PC-3 (cell line): Measurements from ENCODE around the gene ELK4. TPM values are rescaled to one million over a fixed set of nuclear protein-coding genes. Genes with fewer than 3 reads are reported as not detected.

Experiments used
- ATAC-seq: fragments of 200-7000 bp; cut with Tn5 transposase; 2 replicates; pipeline ENCODE4 v1.9.1; 2020; ENCODE audit warnings: mild to moderate bottlenecking, moderate library complexity
- BruUV-seq: library from RNA; stranded (reverse); fragments of 400-500 nt; replicated peaks from 2 replicates; lab custom pipeline; 2021; lab: Mats Ljungman, UMichigan
- CTCF ChIA-PET: fragments of 300-600 bp; sonication (Branson Sonifier 250); formaldehyde crosslinking; loops from one replicate; lab custom pipeline; 2022; ENCODE audit warnings: antibody characterized with exemption; lab: Charles Lee
- POLR2A ChIA-PET: fragments of 300-600 bp; sonication (Branson Sonifier 250); formaldehyde crosslinking; loops from one replicate; lab custom pipeline; 2022; ENCODE audit warnings: antibody characterized with exemption; ENCODE audit not compliant: unreplicated experiment; lab: Charles Lee
- DNase-seq: peaks from one replicate; pipeline ENCODE4 v3.0.0-alpha.2; 2015
- H2AFZ ChIP-seq: fragments of 300-600 bp; sonication (generic); 2 replicates; pipeline ENCODE4 v1.6.0; 2016; ENCODE audit warnings: antibody characterized with exemption, low read length
- H3F3A ChIP-seq: fragments of 300-600 bp; sonication (generic); one replicate; pipeline ENCODE4 v1.6.0; 2017; ENCODE audit warnings: antibody characterized with exemption, low read length, control low read depth, mild to moderate bottlenecking; ENCODE audit not compliant: unreplicated experiment
- H3K27ac ChIP-seq: fragments of 300-600 bp; sonication (generic); 2 replicates; pipeline ENCODE4 v1.5.1; 2016; ENCODE audit warnings: mild to moderate bottlenecking, low read length
- H3K27me3 ChIP-seq: fragments of 300-600 bp; sonication (generic); 2 replicates; pipeline ENCODE4 v1.6.1; 2016; ENCODE audit warnings: low read length, mixed read lengths
- H3K36me3 ChIP-seq: fragments of 300-600 bp; sonication (generic); 2 replicates; pipeline ENCODE4 v1.6.1; 2016; ENCODE audit warnings: low read depth, mixed run types, low read length, mixed read lengths
- H3K4me1 ChIP-seq: fragments of 300-600 bp; sonication (generic); 2 replicates; pipeline ENCODE4 v1.5.1; 2016; ENCODE audit warnings: low read length; ENCODE audit not compliant: insufficient read depth
- H3K4me2 ChIP-seq: fragments of 300-600 bp; sonication (generic); 2 replicates; pipeline ENCODE4 v1.6.0; 2016; ENCODE audit warnings: low read length
- H3K4me3 ChIP-seq: fragments of 300-600 bp; sonication (generic); 2 replicates; pipeline ENCODE4 v1.5.1; 2016; ENCODE audit warnings: mild to moderate bottlenecking, low read length, mixed read lengths
- H3K79me2 ChIP-seq: fragments of 300-600 bp; sonication (generic); 2 replicates; pipeline ENCODE4 v1.6.1; 2017; ENCODE audit warnings: low read length, mixed read lengths
- H3K9ac ChIP-seq: fragments of 300-600 bp; sonication (generic); 2 replicates; pipeline ENCODE4 v1.6.0; 2016; ENCODE audit warnings: mild to moderate bottlenecking, low read length
- H3K9me2 ChIP-seq: fragments of 300-600 bp; sonication (generic); replicated peaks from 2 replicates; pipeline ENCODE4 v1.6.1; 2016; ENCODE audit warnings: mixed run types, low read length, mixed read lengths
- H3K9me3 ChIP-seq: fragments of 300-600 bp; sonication (generic); 2 replicates; pipeline ENCODE4 v1.6.1; 2016; ENCODE audit warnings: low read length, mixed read lengths
- H4K20me1 ChIP-seq: fragments of 300-600 bp; sonication (generic); 2 replicates; pipeline ENCODE4 v1.6.1; 2016; ENCODE audit warnings: low read length, mixed read lengths
- EZH2 ChIP-seq: fragments of 300-600 bp; sonication (generic); IDR thresholded peaks from one replicate; pipeline ENCODE4 v1.6.1; 2017; ENCODE audit warnings: antibody characterized with exemption, mild to moderate bottlenecking, low read length; ENCODE audit not compliant: unreplicated experiment
- EZH2phosphoT487 ChIP-seq: fragments of 300-600 bp; sonication (generic); IDR thresholded peaks from 2 replicates; pipeline ENCODE4 v1.6.1; 2018; ENCODE audit warnings: mild to moderate bottlenecking, antibody characterized with exemption, low read length, borderline replicate concordance
- intact Hi-C: fragments of 100-400 bp; cut with micrococcal nuclease; formaldehyde crosslinking; loops from 2 replicates; pipeline ENCODE4 v1.9.0; 2023
- total RNA-seq: library from RNA; depleted of rRNA; stranded (reverse); fragments of >200 nt; gene quantifications from 2 replicates; pipeline ENCODE4 v1.2.3, GENCODE V29; 2014
- TF ChIP-seq, protein P1 (sequence below): fragments of 300-600 bp; sonication (generic); conservative IDR thresholded peaks from 2 replicates; pipeline ENCODE4 v1.5.1; 2017; ENCODE audit warnings: antibody characterized with exemption, low read depth, mild to moderate bottlenecking, low read length

ELK4 gene
- total RNA-seq, 1 experiment from 2014 or later = 16.3 TPM

DNA sequence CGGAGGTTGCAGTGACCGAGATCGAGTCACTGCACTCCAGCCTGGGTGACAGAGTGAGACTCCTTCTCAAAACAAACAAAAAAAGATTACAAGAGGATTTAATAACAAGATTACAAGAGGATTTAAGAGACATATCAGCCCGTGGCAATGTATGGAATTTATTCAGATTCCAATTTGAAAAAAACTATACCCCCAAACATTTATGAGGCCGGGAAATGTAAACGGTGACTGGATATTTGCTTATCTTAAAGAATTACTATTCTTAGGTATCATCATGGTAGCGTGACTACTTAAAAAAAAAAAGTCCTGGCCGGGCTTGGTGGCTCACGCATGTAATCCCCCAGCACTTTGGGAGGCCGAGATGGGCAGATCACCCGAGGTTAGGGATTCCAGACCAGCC, 21.2 kb upstream of the ELK4 start:
- ATAC-seq = peak; percentile 67
- BruUV-seq = no TSS peak
- POLR2A ChIA-PET = no interaction called here
- peak overlapping the region; percentile 3; the same call in 1 of the 2 replicates for H3K4me2 ChIP-seq
- no peaks in the 10 kb centered on the region for H3K9me3 ChIP-seq
- peak; percentile 70 for DNase-seq
- peak overlapping the region; percentile 24; the same call in 1 of the 2 replicates for H3K9ac ChIP-seq
- H3K79me2 ChIP-seq = no peaks in the 10 kb centered on the region
- peak overlapping the region; percentile 4; the same call in 1 of the 2 replicates for H2AFZ ChIP-seq
- no peak overlapping the region for H3K4me3 ChIP-seq
- intact Hi-C loops = no loop called here
- TF ChIP-seq, protein P1, sequence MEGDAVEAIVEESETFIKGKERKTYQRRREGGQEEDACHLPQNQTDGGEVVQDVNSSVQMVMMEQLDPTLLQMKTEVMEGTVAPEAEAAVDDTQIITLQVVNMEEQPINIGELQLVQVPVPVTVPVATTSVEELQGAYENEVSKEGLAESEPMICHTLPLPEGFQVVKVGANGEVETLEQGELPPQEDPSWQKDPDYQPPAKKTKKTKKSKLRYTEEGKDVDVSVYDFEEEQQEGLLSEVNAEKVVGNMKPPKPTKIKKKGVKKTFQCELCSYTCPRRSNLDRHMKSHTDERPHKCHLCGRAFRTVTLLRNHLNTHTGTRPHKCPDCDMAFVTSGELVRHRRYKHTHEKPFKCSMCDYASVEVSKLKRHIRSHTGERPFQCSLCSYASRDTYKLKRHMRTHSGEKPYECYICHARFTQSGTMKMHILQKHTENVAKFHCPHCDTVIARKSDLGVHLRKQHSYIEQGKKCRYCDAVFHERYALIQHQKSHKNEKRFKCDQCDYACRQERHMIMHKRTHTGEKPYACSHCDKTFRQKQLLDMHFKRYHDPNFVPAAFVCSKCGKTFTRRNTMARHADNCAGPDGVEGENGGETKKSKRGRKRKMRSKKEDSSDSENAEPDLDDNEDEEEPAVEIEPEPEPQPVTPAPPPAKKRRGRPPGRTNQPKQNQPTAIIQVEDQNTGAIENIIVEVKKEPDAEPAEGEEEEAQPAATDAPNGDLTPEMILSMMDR = no peak
- no peak for TF ChIP-seq EZH2phosphoT487
- TF ChIP-seq EZH2 = no peak
- H3K9me2 ChIP-seq = no peaks in the 10 kb centered on the region
- no peaks in the 10 kb centered on the region for H3K27me3 ChIP-seq
- peak overlapping the region; percentile 53 for H3K27ac ChIP-seq
- 0 out of 2 replicates have a peak, but pooled peaks cover 3% of the 10 kb centered on the region for H3K4me1 ChIP-seq
- CTCF ChIA-PET = interaction anchor here (0.6 to 1.5 kb wide), 2 partner anchors 62 to 163 kb away, joined by 3 read pairs; no protein-coding TSS in a partner anchor
- no peaks in the 10 kb centered on the region for H3F3A ChIP-seq
- H4K20me1 ChIP-seq = no peaks in the 10 kb centered on the region
- H3K36me3 ChIP-seq = 0 out of 2 replicates have a peak, but pooled peaks cover 4% of the 10 kb centered on the region

DNA sequence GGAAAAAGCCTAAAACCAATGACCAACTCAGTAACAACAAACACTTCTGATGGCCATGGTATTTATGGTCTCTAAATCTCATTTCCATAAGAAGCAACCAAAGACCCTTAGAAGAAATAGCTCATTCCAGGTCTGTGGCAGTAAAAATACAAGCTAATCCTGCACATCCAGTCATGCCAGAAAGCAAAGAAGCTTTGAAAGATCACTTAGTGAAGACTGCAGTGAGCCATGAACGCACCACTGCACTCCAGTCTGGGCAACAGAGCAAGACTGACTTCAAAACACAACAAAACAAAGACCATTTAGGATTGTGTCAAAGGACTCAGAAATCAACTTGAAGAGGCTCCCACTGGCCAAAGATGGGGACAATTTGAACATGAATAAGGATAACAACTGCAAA, 18.4 kb upstream of the ELK4 start:
- intact Hi-C loops = no loop called here
- Histone ChIP-seq H3K4me1 (0 out of 2 replicates have a peak, but pooled peaks cover 3% of the 10 kb centered on the region), H3K36me3 (no peaks in the 10 kb centered on the region; the same call in 1 of the 2 replicates), H2AFZ (no peak overlapping the region), H3K27ac (no peak overlapping the region), H3K9me3 (no peaks in the 10 kb centered on the region), H3K9me2 (no peaks in the 10 kb centered on the region), H3K4me2 (no peak overlapping the region), H4K20me1 (no peaks in the 10 kb centered on the region), H3K79me2 (no peaks in the 10 kb centered on the region), H3K4me3 (no peak overlapping the region), H3F3A (no peaks in the 10 kb centered on the region), H3K27me3 (no peaks in the 10 kb centered on the region), H3K9ac (no peak overlapping the region)
- TF ChIP-seq EZH2phosphoT487 (no peak), EZH2 (no peak)
- TF ChIP-seq, protein P1 = no peak
- POLR2A ChIA-PET = no interaction called here
- ATAC-seq = no peak
- no TSS peak for BruUV-seq
- DNase-seq = no peak
- CTCF ChIA-PET = no interaction called here

DNA sequence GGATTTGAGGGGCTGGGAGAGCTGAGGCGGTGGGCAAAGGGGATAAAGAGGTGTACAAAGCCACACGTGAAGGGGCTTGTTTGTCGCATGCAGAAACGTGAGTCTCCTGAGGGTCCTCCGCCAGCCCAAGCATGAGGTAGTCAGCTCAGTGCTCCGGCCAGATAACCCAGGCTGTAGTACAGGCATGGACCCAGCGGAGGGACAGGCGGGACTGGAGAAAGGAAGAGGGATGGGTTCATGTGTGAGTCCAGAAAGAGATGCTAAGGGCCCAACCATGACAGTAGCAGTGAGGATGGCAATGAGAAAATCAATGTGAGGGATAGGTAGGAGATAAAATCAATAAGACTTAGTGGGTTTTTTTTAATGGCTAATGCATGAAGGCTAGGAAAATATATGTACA, 13.7 kb upstream of the ELK4 start:
- TF ChIP-seq EZH2 = no peak
- TF ChIP-seq, protein P1 = no peak
- no peak for TF ChIP-seq EZH2phosphoT487
- CTCF ChIA-PET = no interaction called here
- POLR2A ChIA-PET = no interaction called here

More for the DNA sequence above, 13.7 kb upstream of the ELK4 start:
- H3K27me3 ChIP-seq = no peaks in the 10 kb centered on the region
- DNase-seq (no peak), ATAC-seq (no peak)
- no peak overlapping the region for H3K4me2 ChIP-seq
- no peak overlapping the region for H2AFZ ChIP-seq
- BruUV-seq = no TSS peak
- H3K4me1 ChIP-seq = no peaks in the 10 kb centered on the region
- intact Hi-C loops = no loop called here
- no peak overlapping the region for H3K9ac ChIP-seq
- H3F3A ChIP-seq = no peaks in the 10 kb centered on the region
- no peak overlapping the region for H3K4me3 ChIP-seq
- no peaks in the 10 kb centered on the region for H3K9me2 ChIP-seq
- H3K9me3 ChIP-seq = no peaks in the 10 kb centered on the region
- H3K79me2 ChIP-seq = no peaks in the 10 kb centered on the region
- no peaks in the 10 kb centered on the region; the same call in none of the 2 replicates for H3K36me3 ChIP-seq
- no peaks in the 10 kb centered on the region for H4K20me1 ChIP-seq
- no peak overlapping the region for H3K27ac ChIP-seq
